Measurements from ENCODE around the gene NAT10. TPM values are rescaled to one million over a fixed set of nuclear protein-coding genes. Genes with fewer than 3 reads are reported as not detected.

Gene NAT10
- total RNA-seq, 1 experiment from 2014 or later = 91.4 TPM

DNA sequence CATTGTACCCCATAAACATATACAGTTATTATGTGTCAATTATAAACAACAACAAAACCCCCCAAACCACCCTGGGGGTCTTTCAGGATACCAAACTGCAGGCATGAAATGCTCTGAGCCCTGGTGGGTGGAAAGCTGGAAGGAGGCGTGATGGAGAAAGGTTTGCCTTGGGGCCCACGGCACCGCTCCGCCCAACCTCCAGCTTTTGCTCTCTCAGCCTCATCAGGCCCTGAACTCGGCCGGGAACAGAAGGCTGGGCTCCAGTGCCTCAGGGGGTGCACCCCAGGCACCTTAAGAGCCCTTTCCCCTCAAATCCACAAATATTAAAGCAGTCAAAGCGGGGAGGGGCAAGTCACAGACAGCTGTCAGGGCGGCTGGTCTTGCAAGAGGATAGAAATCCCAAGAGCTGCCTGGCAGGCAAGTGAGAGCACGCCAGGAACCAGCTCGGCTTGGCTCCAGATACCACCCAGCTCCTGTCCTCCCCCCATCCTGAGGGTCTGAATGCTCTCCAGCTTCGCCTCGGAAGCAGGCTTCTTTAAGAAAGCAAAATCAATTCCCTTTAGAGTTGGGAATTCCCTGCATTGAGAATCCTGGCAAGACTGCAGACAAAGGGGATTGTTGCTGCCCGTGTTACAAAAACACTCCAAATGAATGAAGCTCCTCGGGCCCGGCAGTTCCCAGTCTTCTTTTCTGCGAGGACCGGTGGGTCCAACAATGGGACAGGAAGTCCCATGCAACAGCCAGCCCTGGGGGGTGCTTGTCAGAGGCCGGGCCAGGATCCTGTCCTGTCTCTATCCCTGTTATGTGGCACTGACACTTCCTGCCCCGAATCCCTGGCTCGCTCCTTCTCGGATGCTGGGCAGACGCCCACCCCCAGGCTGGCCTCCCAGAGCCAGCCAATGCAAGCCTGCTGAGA is 80.8 kb downstream of the NAT10 start:
- peaks cover 7% of the 10 kb centered on the region for H3K4me1 Mint-ChIP-seq (ENCODE audit: low read depth, unreplicated experiment)
- no peak overlapping the region for H3K27ac Mint-ChIP-seq (ENCODE audit: unreplicated experiment)
- no peak for DNase-seq
- H3K4me1 ChIP-seq = no peaks in the 10 kb centered on the region
- TF ChIP-seq, protein P1, sequence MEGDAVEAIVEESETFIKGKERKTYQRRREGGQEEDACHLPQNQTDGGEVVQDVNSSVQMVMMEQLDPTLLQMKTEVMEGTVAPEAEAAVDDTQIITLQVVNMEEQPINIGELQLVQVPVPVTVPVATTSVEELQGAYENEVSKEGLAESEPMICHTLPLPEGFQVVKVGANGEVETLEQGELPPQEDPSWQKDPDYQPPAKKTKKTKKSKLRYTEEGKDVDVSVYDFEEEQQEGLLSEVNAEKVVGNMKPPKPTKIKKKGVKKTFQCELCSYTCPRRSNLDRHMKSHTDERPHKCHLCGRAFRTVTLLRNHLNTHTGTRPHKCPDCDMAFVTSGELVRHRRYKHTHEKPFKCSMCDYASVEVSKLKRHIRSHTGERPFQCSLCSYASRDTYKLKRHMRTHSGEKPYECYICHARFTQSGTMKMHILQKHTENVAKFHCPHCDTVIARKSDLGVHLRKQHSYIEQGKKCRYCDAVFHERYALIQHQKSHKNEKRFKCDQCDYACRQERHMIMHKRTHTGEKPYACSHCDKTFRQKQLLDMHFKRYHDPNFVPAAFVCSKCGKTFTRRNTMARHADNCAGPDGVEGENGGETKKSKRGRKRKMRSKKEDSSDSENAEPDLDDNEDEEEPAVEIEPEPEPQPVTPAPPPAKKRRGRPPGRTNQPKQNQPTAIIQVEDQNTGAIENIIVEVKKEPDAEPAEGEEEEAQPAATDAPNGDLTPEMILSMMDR (IDR thresholded peaks at IDR 0.05; ENCODE audit: insufficient read depth in 1 of 2, low read depth in 1 of 2, low read length in 1 of 2, severe bottlenecking in 1 of 2, unreplicated experiment in 1 of 2) = no peak
- H3K36me3 Mint-ChIP-seq (ENCODE audit: insufficient read depth, unreplicated experiment) = no peaks in the 10 kb centered on the region
- CTCF ChIA-PET = interaction anchor here (1.7 kb wide), 1 partner anchor 12 kb away, joined by 9 read pairs; no protein-coding TSS in a partner anchor
- intact Hi-C loops (cut with micrococcal nuclease; ENCODE audit: unreplicated experiment) = no loop called here
- no peaks in the 10 kb centered on the region for H3K27me3 ChIP-seq (replicated peaks; ENCODE audit: control insufficient read depth, insufficient read depth, low read length)
- H3K9me3 Mint-ChIP-seq (ENCODE audit: unreplicated experiment) = no peaks in the 10 kb centered on the region
- no peak overlapping the region for H3K4me3 ChIP-seq (ENCODE audit: low read depth, low read length)
- BruUV-seq (replicated peaks) = no TSS peak
- no peaks in the 10 kb centered on the region for H3K9me3 ChIP-seq
- H3K36me3 ChIP-seq (ENCODE audit: control insufficient read depth, insufficient read depth, low read length) = no peaks in the 10 kb centered on the region
- POLR2A ChIA-PET = no interaction called here
- no peaks in the 10 kb centered on the region for H3K27me3 Mint-ChIP-seq (ENCODE audit: insufficient read depth, unreplicated experiment)
- H3K4me3 Mint-ChIP-seq (ENCODE audit: unreplicated experiment) = no peak overlapping the region

DNA sequence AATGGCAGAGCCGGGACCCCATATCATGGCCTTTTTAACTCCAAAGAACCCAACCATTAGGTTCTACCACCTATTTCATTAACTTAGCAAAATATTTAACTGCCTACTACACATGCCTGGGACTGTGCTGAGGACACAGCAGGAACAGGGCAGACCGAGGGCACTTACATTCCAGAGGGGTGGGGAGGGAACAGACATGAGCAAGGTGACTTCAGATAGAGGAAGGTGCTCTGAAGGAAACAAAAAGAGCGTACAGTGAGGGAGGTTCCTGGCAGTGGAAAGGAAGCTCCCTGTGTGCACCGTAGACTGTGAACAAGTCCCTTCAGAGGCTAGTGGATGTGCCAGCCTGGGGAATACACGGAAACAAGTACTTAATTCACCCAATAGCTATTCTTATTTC is 82.8 kb downstream of the NAT10 start:
- no peak for DNase-seq
- CTCF ChIA-PET = interaction anchor here (0.6 kb wide), 1 partner anchor 227 kb away, joined by 3 read pairs; no protein-coding TSS in a partner anchor

DNA sequence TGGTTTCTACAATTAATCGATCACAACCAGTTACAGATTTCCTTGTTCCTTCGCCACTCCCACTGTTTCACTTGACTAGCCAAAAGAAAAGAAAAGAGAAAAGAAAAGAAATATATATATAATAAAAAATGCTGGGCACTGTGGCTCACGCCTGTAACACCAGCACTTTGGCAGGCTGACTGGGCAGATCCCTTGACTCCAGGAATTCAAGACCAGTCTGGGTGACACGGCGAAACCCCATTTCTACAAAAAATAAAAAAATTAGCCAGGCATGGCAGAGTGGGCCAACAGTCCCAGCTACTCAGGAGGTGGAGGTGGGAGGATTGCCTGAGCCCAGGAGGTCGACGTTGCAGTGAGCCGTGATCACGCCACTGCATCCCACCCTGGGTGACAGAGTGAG is 83.8 kb downstream of the NAT10 start:
- ChIA-PET CTCF (no interaction called here), POLR2A (no interaction called here)
- Mint-ChIP-seq H3K36me3 (ENCODE audit: insufficient read depth, unreplicated experiment) (no peaks in the 10 kb centered on the region), H3K9me3 (ENCODE audit: unreplicated experiment) (no peaks in the 10 kb centered on the region), H3K27ac (ENCODE audit: unreplicated experiment) (no peak overlapping the region), H3K4me3 (ENCODE audit: unreplicated experiment) (no peak overlapping the region), H3K4me1 (ENCODE audit: low read depth, unreplicated experiment) (peaks cover 7% of the 10 kb centered on the region), H3K27me3 (ENCODE audit: insufficient read depth, unreplicated experiment) (no peaks in the 10 kb centered on the region)
- no peaks in the 10 kb centered on the region for H3K4me1 ChIP-seq
- TF ChIP-seq, protein P1 (IDR thresholded peaks at IDR 0.05; ENCODE audit: insufficient read depth in 1 of 2, low read depth in 1 of 2, low read length in 1 of 2, severe bottlenecking in 1 of 2, unreplicated experiment in 1 of 2) = no peak
- H3K36me3 ChIP-seq (ENCODE audit: control insufficient read depth, insufficient read depth, low read length) = no peaks in the 10 kb centered on the region
- intact Hi-C loops (cut with micrococcal nuclease; ENCODE audit: unreplicated experiment) = no loop called here
- H3K9me3 ChIP-seq = no peaks in the 10 kb centered on the region
- no peak for DNase-seq
- H3K27me3 ChIP-seq (replicated peaks; ENCODE audit: control insufficient read depth, insufficient read depth, low read length) = no peaks in the 10 kb centered on the region
- no TSS peak for BruUV-seq (replicated peaks)
- no peak overlapping the region for H3K4me3 ChIP-seq (ENCODE audit: low read depth, low read length)

More for the DNA sequence above, 82.8 kb downstream of the NAT10 start:
- POLR2A ChIA-PET = no interaction called here
- Histone ChIP-seq H3K9me3 (no peaks in the 10 kb centered on the region), H3K27me3 (replicated peaks; ENCODE audit: control insufficient read depth, insufficient read depth, low read length) (no peaks in the 10 kb centered on the region), H3K36me3 (ENCODE audit: control insufficient read depth, insufficient read depth, low read length) (no peaks in the 10 kb centered on the region), H3K4me3 (ENCODE audit: low read depth, low read length) (no peak overlapping the region), H3K4me1 (no peaks in the 10 kb centered on the region)
- peaks cover 7% of the 10 kb centered on the region for H3K4me1 Mint-ChIP-seq (ENCODE audit: low read depth, unreplicated experiment)
- H3K9me3 Mint-ChIP-seq (ENCODE audit: unreplicated experiment) = no peaks in the 10 kb centered on the region
- H3K27me3 Mint-ChIP-seq (ENCODE audit: insufficient read depth, unreplicated experiment) = no peaks in the 10 kb centered on the region
- intact Hi-C loops (cut with micrococcal nuclease; ENCODE audit: unreplicated experiment) = no loop called here
- no peaks in the 10 kb centered on the region for H3K36me3 Mint-ChIP-seq (ENCODE audit: insufficient read depth, unreplicated experiment)
- TF ChIP-seq, protein P1 (IDR thresholded peaks at IDR 0.05; ENCODE audit: insufficient read depth in 1 of 2, low read depth in 1 of 2, low read length in 1 of 2, severe bottlenecking in 1 of 2, unreplicated experiment in 1 of 2) = no peak
- BruUV-seq (replicated peaks) = no TSS peak
- H3K27ac Mint-ChIP-seq (ENCODE audit: unreplicated experiment) = no peak overlapping the region
- no peak overlapping the region for H3K4me3 Mint-ChIP-seq (ENCODE audit: unreplicated experiment)

Data from Caco-2 (cell line).